HG02588 (cell line): ENCODE data around the gene NBR1.
"Not testable (repeated sequence)": the region's sequence is repeated elsewhere in the genome, so short reads cannot be mapped to it uniquely, and the experiment has no call there.

Source experiments
- ATAC-seq: cut with Tn5 transposase; IDR thresholded peaks from one replicate; pipeline ENCODE4 v1.9.1; 2021; ENCODE audit warnings: mild to moderate bottlenecking, moderate library complexity; ENCODE audit not compliant: unreplicated experiment

Gene NBR1

GRCh38 chr17:43153197-43153835 lies 17.7 kb upstream of the NBR1 start:
- ATAC-seq, result not testable (repeated sequence)

- no peak for ATAC-seq
Observed at GRCh38 chr17:43155666-43156065, 15.3 kb upstream of the NBR1 start.

GRCh38 chr17:43159232-43159631 lies 11.8 kb upstream of the NBR1 start:
- not testable (repeated sequence) for ATAC-seq

- ATAC-seq, result not testable (repeated sequence)
Observed at GRCh38 chr17:43159957-43160356, 11.1 kb upstream of the NBR1 start.

DNA sequence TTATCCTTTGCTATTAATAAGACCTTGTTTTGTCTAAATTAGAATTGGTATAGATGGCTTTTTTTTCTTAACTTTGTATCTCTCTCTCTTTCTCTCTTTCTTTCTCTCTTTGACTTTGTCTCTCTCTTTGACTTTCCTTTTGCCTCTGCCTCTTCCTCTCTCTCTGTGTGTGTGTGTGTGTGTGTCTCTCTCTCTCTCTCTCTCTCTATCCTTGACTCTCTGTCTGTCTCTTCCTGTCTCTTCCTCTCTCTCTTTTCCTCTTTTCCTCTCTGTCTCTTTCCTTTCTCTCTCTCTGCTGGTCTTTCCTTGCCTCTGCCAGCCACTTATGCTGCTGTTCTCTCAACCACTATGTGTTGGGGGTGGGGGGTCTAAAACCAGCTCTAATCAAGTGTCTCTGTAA lies 5.0 kb upstream of the NBR1 start:
- ATAC-seq, result not testable (repeated sequence)

- ATAC-seq, result peak; percentile 13
Observed at GRCh38 chr17:43169561-43170139, 1.4 kb upstream of the NBR1 start.

DNA sequence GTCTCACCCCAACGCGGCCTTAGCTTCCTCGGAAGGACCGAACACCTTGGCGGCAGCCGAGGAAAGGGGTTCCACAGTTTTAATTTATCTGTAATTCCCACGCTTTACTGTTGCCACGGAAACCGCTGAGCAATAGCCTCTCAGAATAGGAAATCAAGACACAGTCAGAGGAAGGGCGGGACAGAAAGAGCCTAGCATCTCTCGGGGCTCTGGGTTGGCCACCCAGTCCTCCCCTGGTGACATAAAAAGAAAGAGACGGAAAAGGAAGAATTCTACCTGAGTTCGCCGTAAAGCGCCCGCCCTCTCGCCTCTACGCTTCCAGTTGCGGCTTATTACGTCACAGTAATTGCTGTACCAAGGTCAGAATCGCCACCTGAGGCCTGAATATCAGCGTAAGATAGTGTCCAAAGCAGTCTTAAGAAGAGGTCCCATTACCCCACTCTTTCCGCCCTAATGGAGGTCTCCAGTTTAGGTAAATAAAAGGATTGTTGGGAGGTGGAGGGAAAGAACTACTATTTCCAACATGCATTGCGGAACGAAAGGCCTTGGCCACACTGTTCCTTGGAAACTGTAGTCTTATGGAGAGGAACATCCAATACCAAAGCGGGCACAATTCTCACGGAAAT lies 761 bp upstream of the NBR1 start:
- peak; percentile 64 for ATAC-seq

- ATAC-seq, result no peak
Observed at GRCh38 chr17:43171586-43172487, 823 bp downstream of the NBR1 start.

DNA sequence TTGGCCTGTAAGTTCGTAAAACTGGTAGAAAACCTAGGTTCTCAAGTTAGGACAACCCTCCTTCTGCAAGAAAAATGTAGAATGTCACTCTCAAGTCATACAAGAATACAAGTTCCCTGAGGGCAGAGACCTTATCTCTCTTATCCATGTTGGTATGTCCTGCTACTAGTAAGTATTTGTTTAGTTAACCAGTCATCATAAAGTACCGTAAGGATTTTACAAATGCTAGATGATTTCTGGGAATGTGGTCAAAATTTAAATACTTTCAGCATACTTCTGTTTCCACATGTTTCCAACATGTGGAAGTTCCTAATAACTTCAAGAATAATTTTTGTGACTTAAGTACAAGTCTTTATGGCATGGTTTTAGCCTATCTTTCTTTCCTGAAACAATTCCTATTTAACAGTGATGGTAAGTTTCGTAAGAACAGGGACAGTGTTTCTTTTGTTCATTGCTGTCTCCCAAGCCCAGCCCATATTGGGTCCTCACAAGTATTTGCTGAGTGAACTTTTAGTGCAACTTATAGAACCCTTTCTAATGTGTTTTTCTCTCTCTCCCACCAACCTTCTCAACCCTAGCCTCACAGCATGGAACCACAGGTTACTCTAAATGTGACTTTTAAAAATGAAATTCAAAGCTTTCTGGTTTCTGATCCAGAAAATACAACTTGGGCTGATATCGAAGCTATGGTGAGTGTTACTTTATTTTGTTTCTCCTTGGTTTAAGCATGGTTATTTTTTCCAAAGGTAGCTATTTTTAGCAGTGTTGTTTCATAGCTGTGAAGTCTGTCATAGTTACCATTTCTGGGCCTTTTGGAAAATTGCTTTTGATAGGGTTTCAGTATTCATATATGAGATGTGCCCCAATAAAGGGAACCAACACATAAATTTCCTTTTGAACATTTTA lies 4.5 kb downstream of the NBR1 start:
- no peak for ATAC-seq

GRCh38 chr17:43176119-43176570 lies 5.1 kb downstream of the NBR1 start:
- ATAC-seq, result no peak

- no peak for ATAC-seq
Observed at GRCh38 chr17:43183921-43184320, 12.9 kb downstream of the NBR1 start.

DNA sequence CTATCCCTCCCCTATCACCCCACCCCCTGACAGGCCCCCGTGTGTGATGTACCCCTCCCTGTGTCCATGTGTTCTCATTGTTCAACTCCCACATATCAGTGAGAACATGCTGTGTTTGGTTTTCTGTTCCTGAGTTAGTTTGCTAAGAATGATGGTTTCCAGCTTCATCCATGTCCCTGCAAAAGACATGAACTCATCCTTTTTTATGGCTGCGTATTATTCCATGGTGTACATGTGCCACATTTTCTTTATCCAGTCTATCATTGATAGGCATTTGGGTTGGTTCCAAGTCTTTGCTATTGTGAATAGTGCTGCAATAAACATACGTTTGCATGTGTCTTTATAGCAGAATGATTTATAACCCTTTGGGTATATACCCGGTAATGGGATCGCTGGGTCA lies 15.6 kb downstream of the NBR1 start:
- not testable (repeated sequence) for ATAC-seq

DNA sequence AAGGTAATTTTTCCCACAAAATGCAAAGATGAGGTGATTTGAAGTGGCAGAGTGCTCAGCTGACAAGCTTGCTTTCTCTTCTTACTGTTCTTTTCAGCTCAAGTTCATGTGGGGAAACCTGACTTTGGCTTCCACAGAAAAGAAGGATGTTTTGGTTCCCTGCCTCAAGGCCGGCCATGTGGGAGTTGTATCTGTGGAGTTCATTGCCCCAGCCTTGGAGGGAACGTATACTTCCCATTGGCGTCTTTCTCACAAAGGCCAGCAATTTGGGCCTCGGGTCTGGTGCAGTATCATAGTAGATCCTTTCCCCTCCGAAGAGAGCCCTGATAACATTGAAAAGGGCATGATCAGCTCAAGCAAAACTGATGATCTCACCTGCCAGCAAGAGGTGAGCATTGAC lies 22.2 kb downstream of the NBR1 start:
- no peak for ATAC-seq

GRCh38 chr17:43199633-43200032 lies 28.6 kb downstream of the NBR1 start:
- ATAC-seq, result no peak

- ATAC-seq, result no peak
Observed at GRCh38 chr17:43200127-43200526, 29.1 kb downstream of the NBR1 start.

- ATAC-seq, result not testable (repeated sequence)
Observed at GRCh38 chr17:43203013-43203412, 32.0 kb downstream of the NBR1 start.

- no peak for ATAC-seq
Observed at GRCh38 chr17:43210576-43210975, 39.6 kb downstream of the NBR1 start.

- no peak for ATAC-seq
Observed at GRCh38 chr17:43211123-43211479, 40.1 kb downstream of the NBR1 start.

DNA sequence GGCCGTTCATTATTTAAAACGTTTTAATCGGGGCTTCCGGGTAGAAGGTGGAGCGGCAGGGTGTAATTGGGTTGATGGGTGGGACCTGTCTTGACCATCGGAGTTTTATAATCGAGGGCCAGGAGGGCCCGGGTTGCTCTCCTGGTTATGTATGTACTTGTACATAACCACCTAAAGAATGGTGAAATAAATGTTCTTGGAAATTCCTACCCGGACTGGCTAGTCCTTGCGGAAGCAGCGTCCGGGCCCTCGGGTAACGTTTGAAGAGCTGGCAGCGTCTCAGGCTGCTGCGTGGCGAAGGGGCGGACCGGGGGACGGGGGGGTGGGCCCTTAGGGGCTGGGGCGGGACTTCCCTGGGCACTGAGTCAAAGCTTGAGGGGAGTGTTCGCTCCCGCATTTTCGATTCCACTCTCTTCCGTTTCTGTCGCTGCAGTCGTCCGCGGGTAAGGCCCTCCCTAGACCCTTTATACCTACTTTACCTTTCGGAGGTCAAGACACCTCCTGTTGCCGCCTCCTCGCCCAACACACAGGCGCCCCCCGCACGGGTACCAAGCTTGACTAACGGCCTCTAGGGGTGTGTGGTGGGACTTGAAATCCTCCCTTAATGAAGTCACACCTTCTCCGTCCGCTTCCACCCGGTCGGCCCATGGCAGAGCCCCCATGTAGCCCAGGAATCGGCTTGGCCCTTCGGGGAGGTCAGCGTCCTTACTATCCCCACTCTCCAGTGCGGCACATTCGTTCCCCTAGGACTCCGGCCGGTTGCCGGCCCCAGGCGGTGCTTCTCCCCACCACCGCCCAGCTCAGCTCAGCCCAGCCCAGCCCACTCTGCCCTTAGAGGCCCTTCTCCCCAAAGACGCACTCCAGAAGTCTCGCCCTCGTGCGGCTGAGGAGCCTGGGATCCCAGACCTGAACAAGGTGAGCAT lies 40.7 kb downstream of the NBR1 start, which contains the start of gene TMEM106A:
Gene TMEM106A (plus strand): TSS at position 396 of the 923 bp plus-strand sequence. CDS start 1,167 bp downstream, outside the sequence.
- peak; percentile 76 for ATAC-seq
